ENCODE results near the gene TENT5C.
A peak's percentile ranks its signal among the peaks of the same experiment; 100 is the strongest.

Gene TENT5C

DNA sequence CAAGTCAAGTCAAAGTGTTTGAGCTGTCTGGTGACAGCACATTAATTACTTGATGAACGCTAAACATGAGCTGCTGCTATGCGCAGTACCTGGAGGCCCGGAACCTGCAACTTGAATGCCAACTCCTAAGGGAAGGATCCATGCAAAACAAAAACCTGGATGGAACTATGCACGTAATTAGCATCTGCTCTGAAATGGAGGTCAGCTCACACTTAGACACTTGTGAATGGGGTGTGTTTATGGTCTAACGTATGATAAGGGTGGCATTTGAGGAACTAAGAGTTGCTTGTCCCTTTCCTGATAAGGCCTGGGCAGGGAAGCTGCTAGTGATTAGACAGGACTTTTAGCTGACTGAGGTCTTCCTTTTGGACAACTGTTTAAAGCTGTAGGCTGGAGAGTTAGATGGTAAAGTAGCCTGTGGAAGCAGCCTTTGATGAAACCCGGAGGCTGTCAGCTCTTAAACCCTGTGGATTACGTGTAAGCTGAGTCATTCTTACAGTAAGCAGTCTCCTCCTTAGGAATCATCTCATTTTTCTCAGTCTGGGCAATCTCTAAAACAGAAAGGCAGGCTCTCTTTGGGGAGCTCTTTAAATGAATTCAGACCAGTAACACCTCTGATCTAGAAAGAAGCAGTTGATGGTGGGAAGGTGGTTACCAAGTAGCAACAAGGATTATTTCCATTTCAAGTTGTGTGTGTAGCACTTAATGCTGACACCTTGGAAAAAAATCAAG lies 6.8 kb downstream of the TENT5C start:
- no peaks in the 10 kb centered on the region for H3K9me3 Mint-ChIP-seq
- peaks cover under 1% of the 10 kb centered on the region for H3K4me1 Mint-ChIP-seq
- H3K36me3 Mint-ChIP-seq (ENCODE audit: low read depth): no peaks in the 10 kb centered on the region
- H3K27me3 Mint-ChIP-seq (ENCODE audit: low read depth): peaks cover 33% of the 10 kb centered on the region
- no peak overlapping the region for H3K4me3 Mint-ChIP-seq
- H3K27ac Mint-ChIP-seq: no peak overlapping the region
- no peak for TF ChIP-seq CTCF (IDR thresholded peaks at IDR 0.05; ENCODE audit: unreplicated experiment in 3 of 3)

GRCh38 chr1:117613249-117613968 lies 7.6 kb downstream of the TENT5C start:
- TF ChIP-seq CTCF (IDR thresholded peaks at IDR 0.05; ENCODE audit: unreplicated experiment in 3 of 3): no peak
- Mint-ChIP-seq H3K4me1 (no peaks in the 10 kb centered on the region), H3K27me3 (ENCODE audit: low read depth) (peaks cover 26% of the 10 kb centered on the region)

DNA sequence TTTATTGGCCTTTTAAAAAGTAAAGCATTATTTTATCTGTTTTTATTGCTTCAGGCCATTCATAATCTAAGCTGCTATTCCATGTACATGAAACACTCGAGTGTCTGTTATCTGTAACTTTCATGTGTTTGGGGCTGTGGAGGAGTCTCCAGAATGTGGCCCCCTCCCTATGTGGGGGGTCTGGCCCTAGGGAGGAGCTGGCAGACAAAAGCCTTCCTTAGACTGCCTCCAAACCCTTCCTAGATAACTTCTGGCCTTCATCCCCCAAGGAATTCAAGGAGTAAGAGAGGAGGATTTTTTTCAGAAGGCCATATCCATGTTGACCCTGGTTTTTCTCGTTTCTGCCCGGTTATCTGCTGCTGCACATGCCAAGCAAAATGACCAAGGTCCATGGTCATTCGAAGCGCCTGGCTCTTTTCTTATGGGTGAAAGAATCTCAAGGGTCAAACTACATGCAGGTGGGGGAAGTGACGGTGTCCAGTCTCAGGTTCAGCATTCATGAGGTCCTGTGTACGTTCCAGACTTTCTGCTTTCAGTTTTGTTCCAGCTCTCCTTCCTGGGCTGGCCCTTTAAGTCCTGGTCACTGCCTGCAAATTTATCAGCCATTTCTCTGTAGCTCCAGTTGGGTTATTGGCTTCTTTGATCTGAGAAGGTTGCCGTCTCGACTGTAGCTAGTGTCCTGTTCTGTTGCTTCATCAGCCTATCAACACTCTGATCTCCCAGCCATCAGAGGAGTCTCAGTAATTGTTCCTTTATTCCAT lies 8.3 kb downstream of the TENT5C start:
- H3K4me1 Mint-ChIP-seq: no peaks in the 10 kb centered on the region
- H3K4me3 Mint-ChIP-seq: no peak overlapping the region
- H3K27ac Mint-ChIP-seq: no peak overlapping the region
- no peaks in the 10 kb centered on the region for H3K9me3 Mint-ChIP-seq
- H3K36me3 Mint-ChIP-seq (ENCODE audit: low read depth): no peaks in the 10 kb centered on the region
- peaks cover 20% of the 10 kb centered on the region for H3K27me3 Mint-ChIP-seq (ENCODE audit: low read depth)
- no peak for TF ChIP-seq CTCF (IDR thresholded peaks at IDR 0.05; ENCODE audit: unreplicated experiment in 3 of 3)

More at GRCh38 chr1:117613249-117613968, 7.6 kb downstream of the TENT5C start:
- H3K27ac Mint-ChIP-seq: peak overlapping the region in 1 of 3 experiments; percentile 5
- H3K4me3 Mint-ChIP-seq: no peak overlapping the region
- H3K9me3 Mint-ChIP-seq: no peaks in the 10 kb centered on the region
- no peaks in the 10 kb centered on the region for H3K36me3 Mint-ChIP-seq (ENCODE audit: low read depth)

DNA sequence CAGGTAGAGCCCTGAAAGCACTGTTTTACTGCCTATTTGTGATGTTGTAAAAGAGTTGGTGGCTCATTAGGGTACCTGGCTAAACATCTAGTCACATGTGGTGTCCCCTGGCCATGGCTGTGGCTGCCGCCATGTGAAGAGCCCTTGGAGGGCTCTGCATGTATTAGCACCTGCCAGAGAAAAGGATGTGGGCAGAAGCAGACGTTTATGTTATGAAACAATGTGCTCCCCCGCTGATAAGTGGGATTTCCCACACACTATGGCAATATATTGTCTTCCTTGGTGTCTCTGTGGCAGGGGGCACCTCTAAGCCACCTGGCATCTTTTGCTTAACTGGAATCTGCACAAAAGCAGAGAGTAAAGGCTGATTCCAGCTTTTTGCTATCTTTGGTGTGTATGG lies 9.6 kb downstream of the TENT5C start:
- no peaks in the 10 kb centered on the region for H3K9me3 Mint-ChIP-seq
- H3K4me1 Mint-ChIP-seq: no peaks in the 10 kb centered on the region
- H3K27ac Mint-ChIP-seq: no peak overlapping the region
- TF ChIP-seq CTCF (IDR thresholded peaks at IDR 0.05; ENCODE audit: unreplicated experiment in 3 of 3): no peak
- H3K4me3 Mint-ChIP-seq: no peak overlapping the region
- H3K36me3 Mint-ChIP-seq (ENCODE audit: low read depth): no peaks in the 10 kb centered on the region
- H3K27me3 Mint-ChIP-seq (ENCODE audit: low read depth): peaks cover 15% of the 10 kb centered on the region

DNA sequence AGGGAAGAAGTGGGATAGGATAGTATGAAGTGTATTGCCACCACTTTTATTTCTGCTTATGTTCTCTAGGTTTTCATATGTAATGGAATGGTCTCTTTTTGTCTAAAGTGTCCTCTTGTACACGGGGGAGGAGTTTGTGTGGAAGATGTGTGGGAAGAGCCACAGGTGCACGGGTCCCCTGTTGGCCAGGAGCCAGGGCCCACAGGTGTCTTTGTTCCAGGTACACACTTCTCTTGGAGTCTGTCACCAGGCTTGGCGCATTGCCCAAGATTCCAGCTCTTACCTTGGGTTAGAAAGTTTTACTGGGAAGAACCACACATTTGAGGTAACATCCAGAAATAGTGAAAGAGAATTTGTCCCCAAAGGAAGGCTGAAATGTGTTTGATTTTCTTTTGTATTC lies 10.5 kb downstream of the TENT5C start:
- Mint-ChIP-seq H3K9me3 (no peaks in the 10 kb centered on the region), H3K27me3 (ENCODE audit: low read depth) (peaks cover 8% of the 10 kb centered on the region), H3K36me3 (ENCODE audit: low read depth) (no peaks in the 10 kb centered on the region), H3K4me3 (no peak overlapping the region), H3K4me1 (no peaks in the 10 kb centered on the region), H3K27ac (no peak overlapping the region)
- no peak for TF ChIP-seq CTCF (IDR thresholded peaks at IDR 0.05; ENCODE audit: unreplicated experiment in 3 of 3)
